Parathyroid adenoma (tissue), 2 donors: ENCODE data around the gene KEL.

ENCODE experiments used
- H2AFZ ChIP-seq: fragments of 300-600 bp; sonication (generic); one replicate; pipeline ENCODE4 v1.7.0; 2017; ENCODE audit warnings: antibody characterized with exemption, mild to moderate bottlenecking
- H3K27ac ChIP-seq: fragments of 300-600 bp; sonication (generic); one replicate; pipeline ENCODE4 v1.7.0; 2017
- H3K27me3 ChIP-seq: fragments of 300-600 bp; sonication (generic); one replicate; pipeline ENCODE4 v1.7.0; 2017; ENCODE audit warnings: low read length; ENCODE audit not compliant: control insufficient read depth, insufficient read depth
- H3K36me3 ChIP-seq: fragments of 300-600 bp; sonication (generic); one replicate; pipeline ENCODE4 v1.7.0; 2017; ENCODE audit warnings: low read length; ENCODE audit not compliant: control insufficient read depth, insufficient read depth
- H3K4me1 ChIP-seq: fragments of 300-600 bp; sonication (generic); one replicate; pipeline ENCODE4 v1.7.0; 2017; ENCODE audit warnings: control low read depth
- H3K4me2 ChIP-seq: fragments of 300-600 bp; sonication (generic); one replicate; pipeline ENCODE4 v1.7.0; 2017; ENCODE audit warnings: low read length
- H3K4me3 ChIP-seq: fragments of 300-600 bp; sonication (generic); one replicate; pipeline ENCODE4 v1.7.0; 2017; ENCODE audit warnings: low read depth, low read length
- H3K79me2 ChIP-seq: fragments of 300-600 bp; sonication (generic); one replicate; pipeline ENCODE4 v1.7.0; 2017; ENCODE audit warnings: control low read depth
- H3K9ac ChIP-seq: fragments of 300-600 bp; sonication (generic); one replicate; pipeline ENCODE4 v1.7.0; 2017; ENCODE audit warnings: mild to moderate bottlenecking
- H3K9me3 ChIP-seq: fragments of 300-600 bp; sonication (generic); one replicate; pipeline ENCODE4 v1.7.0; 2017; ENCODE audit warnings: low read length; ENCODE audit not compliant: control insufficient read depth
- TF ChIP-seq, protein P1 (sequence below): fragments of 300-600 bp; sonication (generic); IDR thresholded peaks from one replicate; pipeline ENCODE4 v1.7.0; 2017; ENCODE audit warnings: antibody characterized with exemption, mild to moderate bottlenecking
- donor health status: primary hyperparathyroidism.

The KEL gene

GRCh38 chr7:143002898-143003297, 40.7 kb upstream of the KEL start:
- H3K9ac ChIP-seq = no peak overlapping the region
- no peak overlapping the region for H3K27ac ChIP-seq
- peak overlapping the region; percentile 25 for H3K4me3 ChIP-seq
- no peaks in the 10 kb centered on the region for H3K79me2 ChIP-seq
- H3K4me1 ChIP-seq = no peaks in the 10 kb centered on the region
- no peaks in the 10 kb centered on the region for H3K36me3 ChIP-seq
- peak overlapping the region; percentile 52 for H3K4me2 ChIP-seq
- no peaks in the 10 kb centered on the region for H3K9me3 ChIP-seq
- TF ChIP-seq, protein P1, sequence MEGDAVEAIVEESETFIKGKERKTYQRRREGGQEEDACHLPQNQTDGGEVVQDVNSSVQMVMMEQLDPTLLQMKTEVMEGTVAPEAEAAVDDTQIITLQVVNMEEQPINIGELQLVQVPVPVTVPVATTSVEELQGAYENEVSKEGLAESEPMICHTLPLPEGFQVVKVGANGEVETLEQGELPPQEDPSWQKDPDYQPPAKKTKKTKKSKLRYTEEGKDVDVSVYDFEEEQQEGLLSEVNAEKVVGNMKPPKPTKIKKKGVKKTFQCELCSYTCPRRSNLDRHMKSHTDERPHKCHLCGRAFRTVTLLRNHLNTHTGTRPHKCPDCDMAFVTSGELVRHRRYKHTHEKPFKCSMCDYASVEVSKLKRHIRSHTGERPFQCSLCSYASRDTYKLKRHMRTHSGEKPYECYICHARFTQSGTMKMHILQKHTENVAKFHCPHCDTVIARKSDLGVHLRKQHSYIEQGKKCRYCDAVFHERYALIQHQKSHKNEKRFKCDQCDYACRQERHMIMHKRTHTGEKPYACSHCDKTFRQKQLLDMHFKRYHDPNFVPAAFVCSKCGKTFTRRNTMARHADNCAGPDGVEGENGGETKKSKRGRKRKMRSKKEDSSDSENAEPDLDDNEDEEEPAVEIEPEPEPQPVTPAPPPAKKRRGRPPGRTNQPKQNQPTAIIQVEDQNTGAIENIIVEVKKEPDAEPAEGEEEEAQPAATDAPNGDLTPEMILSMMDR = no peak
- H2AFZ ChIP-seq = peak overlapping the region; percentile 81
- no peaks in the 10 kb centered on the region for H3K27me3 ChIP-seq

DNA sequence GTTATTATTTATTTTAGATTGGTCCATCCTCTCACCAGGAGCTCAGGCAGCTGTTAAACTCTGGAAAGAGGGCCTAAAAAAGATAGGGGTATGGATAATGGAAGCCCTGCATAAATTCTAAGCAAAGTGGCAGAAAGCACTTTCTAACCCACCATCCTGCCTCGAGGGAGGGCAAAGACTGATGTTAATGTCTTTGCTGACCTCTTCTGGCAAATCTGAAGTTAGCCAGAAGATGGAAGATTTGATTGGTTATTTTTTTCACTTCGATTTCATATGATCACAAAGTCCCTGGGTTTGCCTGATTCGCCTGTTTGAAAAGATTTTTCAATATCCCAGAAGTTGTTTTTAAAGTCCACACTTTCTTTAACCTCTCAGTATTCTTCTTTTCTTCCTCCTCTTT, 39.9 kb upstream of the KEL start:
- H3K27ac ChIP-seq = no peak overlapping the region
- no peaks in the 10 kb centered on the region for H3K36me3 ChIP-seq
- no peaks in the 10 kb centered on the region for H3K9me3 ChIP-seq
- no peak overlapping the region for H3K4me2 ChIP-seq
- no peaks in the 10 kb centered on the region for H3K79me2 ChIP-seq
- H3K9ac ChIP-seq = no peak overlapping the region
- TF ChIP-seq, protein P1 = no peak
- H2AFZ ChIP-seq = no peak overlapping the region
- H3K4me1 ChIP-seq = no peaks in the 10 kb centered on the region
- no peaks in the 10 kb centered on the region for H3K27me3 ChIP-seq
- H3K4me3 ChIP-seq = no peak overlapping the region

DNA sequence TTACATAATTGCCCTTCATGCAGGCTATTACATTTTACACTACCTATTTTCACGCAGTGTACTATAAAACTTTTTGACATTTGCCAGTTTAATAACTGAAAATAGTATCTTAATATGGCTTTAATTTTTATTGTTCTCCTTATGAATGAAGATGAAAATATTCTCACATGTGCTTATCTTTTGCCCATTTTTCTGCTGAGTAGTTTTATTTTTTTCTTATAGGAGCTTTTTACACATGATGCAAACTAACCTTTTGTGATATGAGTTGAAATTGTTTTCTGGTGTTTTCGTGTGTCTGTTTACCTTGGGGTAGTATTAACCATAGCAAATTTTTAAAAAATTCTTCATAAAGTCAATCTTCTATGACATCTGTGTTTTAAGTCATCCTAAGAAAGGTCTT, 38.5 kb upstream of the KEL start:
- H3K4me2 ChIP-seq = no peak overlapping the region
- TF ChIP-seq, protein P1 = no peak
- H3K9ac ChIP-seq = no peak overlapping the region
- no peaks in the 10 kb centered on the region for H3K9me3 ChIP-seq
- no peaks in the 10 kb centered on the region for H3K79me2 ChIP-seq
- H3K27me3 ChIP-seq = no peaks in the 10 kb centered on the region
- H3K4me1 ChIP-seq = no peaks in the 10 kb centered on the region
- H3K4me3 ChIP-seq = no peak overlapping the region
- H3K27ac ChIP-seq = no peak overlapping the region
- no peaks in the 10 kb centered on the region for H3K36me3 ChIP-seq
- no peak overlapping the region for H2AFZ ChIP-seq

DNA sequence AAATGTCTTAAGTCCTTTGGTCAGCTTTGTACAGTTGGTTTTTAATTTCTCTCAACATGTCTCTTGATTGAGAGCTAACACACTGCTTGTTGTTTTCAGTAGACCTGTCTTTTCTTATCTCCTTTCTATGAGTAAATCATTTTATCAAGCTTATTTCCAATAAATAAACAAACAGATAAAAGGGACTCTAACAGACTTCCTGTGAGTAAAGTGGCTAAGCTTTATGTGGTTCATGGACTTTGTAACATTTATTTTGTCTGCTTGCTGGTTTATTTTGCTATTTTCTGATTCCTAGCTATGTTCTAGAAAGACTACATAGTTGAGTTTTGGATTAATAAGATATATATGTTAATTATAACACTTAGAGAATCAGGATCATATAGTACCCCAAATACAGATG, 37.6 kb upstream of the KEL start:
- Histone ChIP-seq H3K27ac (no peak overlapping the region), H3K36me3 (no peaks in the 10 kb centered on the region), H3K9me3 (no peaks in the 10 kb centered on the region), H3K4me2 (no peak overlapping the region), H3K9ac (no peak overlapping the region), H2AFZ (no peak overlapping the region), H3K27me3 (no peaks in the 10 kb centered on the region), H3K4me1 (no peaks in the 10 kb centered on the region), H3K4me3 (no peak overlapping the region), H3K79me2 (no peaks in the 10 kb centered on the region)
- TF ChIP-seq, protein P1 = no peak

DNA sequence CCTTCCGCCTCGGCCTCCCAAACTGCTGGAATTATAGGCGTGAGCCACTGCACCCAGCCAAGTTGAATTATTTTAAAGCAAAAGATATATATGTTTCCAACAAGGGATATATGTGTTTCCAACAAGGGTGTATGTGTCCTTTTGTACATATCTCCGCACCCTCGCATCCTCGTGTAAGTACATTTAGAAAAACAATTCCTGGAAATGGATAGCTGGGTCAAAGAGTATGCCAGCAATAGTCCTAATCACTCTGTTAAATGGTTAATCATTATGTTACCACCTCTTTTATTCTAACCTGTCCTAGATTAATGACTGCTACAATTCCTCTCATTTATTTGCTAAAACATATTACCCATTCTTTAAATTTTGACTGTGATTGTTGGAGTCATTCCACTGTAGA, 36.8 kb upstream of the KEL start:
- H3K9me3 ChIP-seq = no peaks in the 10 kb centered on the region
- no peak overlapping the region for H2AFZ ChIP-seq
- no peak overlapping the region for H3K4me3 ChIP-seq
- no peak overlapping the region for H3K4me2 ChIP-seq
- TF ChIP-seq, protein P1 = no peak
- no peaks in the 10 kb centered on the region for H3K27me3 ChIP-seq
- no peak overlapping the region for H3K9ac ChIP-seq
- no peak overlapping the region for H3K27ac ChIP-seq
- no peaks in the 10 kb centered on the region for H3K36me3 ChIP-seq
- no peaks in the 10 kb centered on the region for H3K4me1 ChIP-seq
- no peaks in the 10 kb centered on the region for H3K79me2 ChIP-seq
